HG02571 (cell line): ENCODE measurements around the gene PHF1.

Experiments used
- ATAC-seq: cut with Tn5 transposase; IDR thresholded peaks from one replicate; pipeline ENCODE4 v1.9.1; 2021; ENCODE audit warnings: mild to moderate bottlenecking, moderate library complexity; ENCODE audit not compliant: unreplicated experiment

The PHF1 gene

DNA sequence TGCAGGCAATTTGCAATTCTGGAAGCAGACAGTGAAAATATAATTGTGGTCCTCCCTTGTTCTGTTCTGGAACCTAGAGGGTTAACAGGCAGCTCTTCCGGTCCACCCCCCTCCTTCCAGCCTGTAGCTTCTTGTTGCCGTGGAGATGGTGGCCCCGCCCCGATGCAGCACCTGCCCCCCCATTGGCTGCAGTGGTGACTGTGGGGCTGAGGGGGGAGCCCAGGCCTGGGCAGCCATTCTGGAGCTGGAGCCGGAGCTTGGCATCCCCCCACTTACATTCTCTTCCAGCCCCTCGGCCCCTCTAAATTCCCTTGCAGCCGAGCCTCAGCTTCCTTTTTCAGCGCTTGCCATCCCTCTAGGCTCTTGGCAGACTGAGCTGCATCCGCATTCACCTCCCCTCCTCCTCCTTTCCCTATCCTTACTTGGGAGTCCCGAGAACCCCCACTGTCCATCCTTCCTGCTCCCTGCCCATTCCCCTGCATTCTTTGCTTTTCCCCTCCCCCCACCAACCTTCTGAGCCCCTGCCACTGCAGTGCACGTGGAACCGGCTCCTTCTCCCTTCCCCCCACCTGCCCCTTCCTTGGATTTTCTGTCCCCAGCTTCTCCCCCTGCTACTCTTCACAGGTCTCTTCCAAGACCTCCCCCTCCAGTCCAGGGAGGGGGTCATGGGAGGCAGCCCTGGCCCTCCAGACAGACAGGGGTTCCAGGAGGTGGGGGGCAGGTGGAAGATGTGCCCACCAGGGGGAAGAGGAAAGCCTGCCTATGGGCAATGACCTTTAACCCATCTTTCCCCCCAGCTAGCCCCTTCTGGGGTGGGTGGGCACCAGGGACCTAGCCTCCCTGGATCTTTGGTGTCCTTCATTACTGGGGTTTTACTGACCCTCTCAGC is 20.4 kb downstream of the PHF1 start:
- ATAC-seq, result peak; percentile 46

- no peak for ATAC-seq
Observed at GRCh38 chr6:33431880-33432541, 21.2 kb downstream of the PHF1 start.

GRCh38 chr6:33432546-33432945 is 21.7 kb downstream of the PHF1 start:
- ATAC-seq, result no peak

DNA sequence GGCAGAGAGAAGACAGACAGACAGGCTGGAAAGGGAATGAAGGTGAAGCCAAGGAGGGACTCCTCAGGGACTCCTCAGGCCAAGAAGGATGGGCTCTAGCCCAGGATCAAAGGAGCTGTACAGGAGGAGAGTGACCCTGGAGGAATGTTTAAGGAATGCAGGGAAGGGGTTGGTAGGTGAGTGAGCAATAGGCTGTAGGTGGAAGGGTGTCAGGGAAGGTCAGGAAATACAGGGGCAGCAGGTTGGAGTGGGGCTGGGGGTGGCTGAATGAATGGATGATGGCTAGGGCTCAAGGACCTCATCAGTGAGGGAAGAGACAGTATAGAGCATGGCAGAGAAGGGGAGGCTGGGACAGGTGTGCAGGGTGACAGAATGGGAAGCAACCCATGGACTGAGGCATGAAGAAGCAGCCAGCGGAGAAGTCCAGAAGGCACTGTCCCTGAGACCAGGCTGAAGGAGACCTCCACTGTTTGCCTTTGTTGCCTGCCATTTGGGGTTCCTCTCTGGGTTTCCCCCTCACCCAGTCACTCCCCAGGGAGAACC is 22.3 kb downstream of the PHF1 start:
- ATAC-seq, result no peak

- ATAC-seq, result no peak
Observed at GRCh38 chr6:33433544-33434191, 22.9 kb downstream of the PHF1 start.

- no peak for ATAC-seq
Observed at GRCh38 chr6:33434961-33435360, 24.1 kb downstream of the PHF1 start.

DNA sequence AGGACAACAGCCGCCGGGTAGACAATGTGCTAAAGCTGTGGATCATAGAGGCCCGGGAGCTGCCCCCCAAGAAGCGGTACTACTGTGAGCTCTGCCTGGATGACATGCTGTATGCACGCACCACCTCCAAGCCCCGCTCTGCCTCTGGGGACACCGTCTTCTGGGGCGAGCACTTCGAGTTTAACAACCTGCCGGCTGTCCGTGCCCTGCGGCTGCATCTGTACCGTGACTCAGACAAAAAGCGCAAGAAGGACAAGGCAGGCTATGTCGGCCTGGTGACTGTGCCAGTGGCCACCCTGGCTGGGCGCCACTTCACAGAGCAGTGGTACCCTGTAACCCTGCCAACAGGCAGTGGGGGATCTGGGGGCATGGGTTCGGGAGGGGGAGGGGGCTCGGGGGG is 26.9 kb downstream of the PHF1 start:
- no peak for ATAC-seq

DNA sequence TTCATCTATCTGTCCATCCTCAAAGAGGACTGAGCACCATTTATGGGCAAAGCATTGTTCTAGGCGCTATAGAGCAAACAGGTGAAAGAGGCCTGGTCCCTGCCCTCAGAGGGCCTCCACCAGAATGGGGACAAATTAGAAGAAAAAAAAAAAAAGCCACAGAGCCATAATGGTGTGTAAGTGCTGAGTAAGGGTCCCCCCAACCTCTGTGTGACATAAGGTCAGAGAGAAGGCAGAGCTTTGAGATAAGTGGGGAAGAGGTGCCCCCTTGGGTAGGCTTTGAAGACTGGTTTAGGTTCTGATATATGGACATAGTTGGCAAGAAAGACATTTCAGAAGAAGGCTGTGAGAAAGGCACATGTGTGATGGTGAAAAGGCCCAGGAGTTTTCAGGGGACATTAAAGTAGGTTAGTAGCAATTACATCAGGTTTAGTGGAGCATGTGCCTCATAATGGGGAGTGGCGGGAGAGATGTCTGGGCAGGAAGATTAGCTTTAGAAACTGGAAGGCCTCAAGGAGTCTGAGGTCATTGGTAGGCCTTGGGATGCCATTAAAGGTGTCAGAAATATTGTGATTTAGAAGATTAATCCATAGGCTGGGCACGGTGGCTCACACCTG is 28.3 kb downstream of the PHF1 start:
- no peak for ATAC-seq

GRCh38 chr6:33439956-33440648 is 29.3 kb downstream of the PHF1 start:
- no peak for ATAC-seq

GRCh38 chr6:33440649-33441309 is 30.0 kb downstream of the PHF1 start:
- ATAC-seq, result no peak

GRCh38 chr6:33441457-33441856 is 30.6 kb downstream of the PHF1 start:
- no peak for ATAC-seq

GRCh38 chr6:33442283-33442682 is 31.5 kb downstream of the PHF1 start:
- ATAC-seq, result no peak

- ATAC-seq, result no peak
Observed at GRCh38 chr6:33443025-33443424, 32.2 kb downstream of the PHF1 start.

DNA sequence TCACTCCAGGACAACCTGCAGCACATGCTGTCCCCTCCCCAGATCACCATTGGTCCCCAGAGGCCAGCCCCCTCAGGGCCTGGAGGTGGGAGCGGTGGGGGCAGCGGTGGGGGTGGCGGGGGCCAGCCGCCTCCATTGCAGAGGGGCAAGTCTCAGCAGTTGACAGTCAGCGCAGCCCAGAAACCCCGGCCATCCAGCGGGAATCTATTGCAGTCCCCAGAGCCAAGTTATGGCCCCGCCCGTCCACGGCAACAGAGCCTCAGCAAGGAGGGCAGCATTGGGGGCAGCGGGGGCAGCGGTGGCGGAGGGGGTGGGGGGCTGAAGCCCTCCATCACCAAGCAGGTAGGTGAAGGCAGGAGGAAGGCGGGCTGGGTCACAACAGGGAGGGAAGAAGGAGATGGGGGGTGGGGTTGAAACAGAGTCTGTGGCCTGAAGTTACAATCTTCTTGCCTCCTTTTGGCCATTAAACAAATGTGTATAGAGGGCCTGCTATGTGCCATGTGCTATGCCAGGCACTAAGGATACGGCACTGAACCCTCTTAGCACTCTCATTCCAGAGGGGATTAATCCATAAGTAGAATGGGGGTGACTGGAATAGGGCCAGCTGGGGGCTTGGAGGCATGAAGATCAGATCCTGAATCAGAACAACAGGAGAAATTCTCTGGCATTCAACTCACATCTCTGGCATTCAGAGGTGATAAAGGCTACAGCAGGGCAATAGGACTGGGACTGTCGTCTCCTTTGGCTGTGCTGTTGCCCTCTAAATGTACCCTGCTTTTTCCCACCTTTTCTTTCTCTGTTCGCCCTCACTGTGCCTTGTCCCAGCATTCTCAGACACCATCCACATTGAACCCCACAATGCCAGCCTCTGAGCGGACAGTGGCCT is 33.0 kb downstream of the PHF1 start:
- no peak for ATAC-seq

DNA sequence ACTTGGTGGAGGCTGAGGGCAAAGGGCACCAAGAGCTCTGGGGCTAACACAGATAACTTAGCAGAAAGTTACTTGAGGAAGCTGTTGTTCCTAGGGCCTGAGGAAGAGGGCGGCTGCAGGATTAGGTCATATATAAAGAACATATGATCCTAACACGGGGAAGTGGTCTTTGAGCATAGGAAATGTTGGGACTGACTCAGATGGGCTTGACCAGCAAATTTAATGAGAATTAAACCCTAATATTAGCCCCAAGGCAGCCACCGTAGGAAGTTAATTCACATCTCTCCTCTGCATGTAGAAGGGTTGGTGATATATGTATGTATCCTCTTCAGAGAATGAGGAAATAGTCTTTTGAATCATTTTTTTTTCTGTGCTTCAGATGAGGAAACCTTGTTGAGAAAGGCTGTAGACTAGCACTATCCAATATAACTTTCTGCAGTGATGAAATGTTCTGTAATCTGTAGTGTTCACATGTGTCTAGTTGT is 34.3 kb downstream of the PHF1 start:
- no peak for ATAC-seq

GRCh38 chr6:33446356-33446755 is 35.5 kb downstream of the PHF1 start:
- ATAC-seq, result no peak

DNA sequence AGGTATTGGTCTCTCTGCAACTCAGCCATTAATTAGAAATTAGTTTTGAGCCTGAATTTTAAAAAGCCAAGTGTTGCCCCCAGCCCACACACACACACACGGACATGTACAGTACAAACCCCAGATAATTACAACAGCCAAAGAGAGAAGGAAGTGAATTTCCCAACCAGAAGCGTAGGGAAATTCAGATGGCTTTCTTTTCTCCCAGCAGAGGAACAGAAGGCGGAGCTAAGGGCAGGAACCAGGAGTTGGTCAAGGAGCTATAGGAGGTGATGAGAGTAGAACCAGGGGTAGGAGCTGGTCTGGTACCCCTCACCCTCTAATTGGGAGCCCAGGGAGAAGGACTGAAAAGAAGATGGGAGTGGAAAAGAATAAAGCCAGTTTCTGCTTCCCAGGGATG is 39.6 kb downstream of the PHF1 start:
- no peak for ATAC-seq

GRCh38 chr6:33451606-33452005 is 40.8 kb downstream of the PHF1 start:
- no peak for ATAC-seq

DNA sequence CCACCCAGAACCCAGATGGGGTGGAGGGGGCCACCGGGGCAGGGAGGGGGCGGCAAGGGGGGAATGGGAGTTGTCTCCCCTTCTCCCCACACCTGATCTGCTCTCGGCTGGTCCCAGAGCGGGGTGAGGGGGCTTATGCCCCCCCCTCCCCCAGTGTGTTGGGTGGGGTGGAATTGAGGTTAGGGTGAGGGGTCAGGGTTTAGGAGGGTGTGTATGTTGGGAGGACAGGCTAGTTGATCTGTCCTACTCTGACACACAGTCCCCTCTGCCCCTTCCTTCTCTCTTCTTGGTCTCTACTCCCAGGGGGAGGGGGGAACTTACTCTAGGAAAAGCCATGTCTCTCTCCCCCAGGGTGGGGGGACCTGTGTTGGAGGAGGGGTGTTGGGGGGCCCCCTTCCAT is 41.7 kb downstream of the PHF1 start:
- ATAC-seq, result no peak
